NCI-H128 (cell line): ENCODE results near the gene A2M.

ENCODE experiments used
- DNase-seq: peaks from one replicate; lab custom pipeline; 2025; ENCODE audit not compliant: unreplicated experiment; lab: John Stamatoyannopoulos, UW

A2M gene

DNA sequence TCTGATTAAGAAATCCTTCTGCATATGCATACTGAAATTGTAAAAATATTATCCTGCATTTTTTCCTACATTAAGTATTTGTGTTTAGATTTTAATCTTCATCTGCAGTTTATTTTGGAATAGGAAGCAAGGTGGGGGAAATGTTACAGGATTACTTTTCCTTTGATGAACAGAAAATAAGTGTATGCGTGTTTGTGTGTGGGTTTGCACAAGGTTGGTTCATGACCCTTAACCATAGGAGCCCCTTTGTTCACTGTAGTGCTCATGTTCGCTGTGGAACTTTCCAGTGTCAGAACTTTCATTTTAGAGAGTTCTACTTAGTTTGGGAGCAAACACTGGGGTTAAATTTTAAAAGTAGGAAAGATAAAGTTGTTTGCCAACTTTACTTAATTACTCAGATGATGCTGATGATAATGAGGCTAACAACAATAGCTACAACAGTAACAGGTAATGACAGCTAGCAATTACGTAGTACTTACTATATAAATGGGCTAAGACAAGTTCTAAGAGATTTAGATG lies 6.4 kb upstream of the A2M start:
- DNase-seq: no peak

DNA sequence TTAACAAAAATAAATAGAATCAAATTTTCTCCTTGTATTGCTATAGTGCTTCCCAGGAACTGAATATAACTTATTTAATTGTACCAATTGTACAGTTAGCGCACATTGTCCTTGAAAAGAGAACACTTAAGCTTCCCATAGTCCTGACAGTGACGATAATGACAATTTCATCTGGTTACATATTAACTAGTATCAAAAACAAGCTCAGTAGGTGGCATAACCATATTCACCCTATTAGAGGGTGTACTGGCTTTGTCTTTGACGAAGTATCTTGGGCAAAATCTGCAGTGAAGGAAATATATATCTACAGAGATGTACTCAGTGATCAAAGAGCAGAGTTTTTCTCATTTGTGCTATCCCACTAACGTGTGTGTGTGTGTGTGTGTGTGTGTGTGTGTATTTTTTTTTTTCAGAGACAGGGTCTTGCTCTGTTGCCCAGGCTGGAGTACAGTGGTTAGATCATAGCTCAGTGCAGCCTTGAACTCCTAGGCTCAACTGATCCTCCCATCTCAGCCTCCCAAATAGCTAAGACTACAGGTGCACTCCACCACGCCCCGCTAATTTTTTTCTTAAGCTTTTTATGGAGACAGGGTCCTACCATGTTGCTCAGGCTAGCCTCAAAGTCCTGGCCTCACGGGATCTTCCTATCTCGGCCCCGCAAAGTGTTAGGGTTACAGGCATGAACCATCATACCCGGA lies 4.9 kb upstream of the A2M start:
- DNase-seq: no peak

DNA sequence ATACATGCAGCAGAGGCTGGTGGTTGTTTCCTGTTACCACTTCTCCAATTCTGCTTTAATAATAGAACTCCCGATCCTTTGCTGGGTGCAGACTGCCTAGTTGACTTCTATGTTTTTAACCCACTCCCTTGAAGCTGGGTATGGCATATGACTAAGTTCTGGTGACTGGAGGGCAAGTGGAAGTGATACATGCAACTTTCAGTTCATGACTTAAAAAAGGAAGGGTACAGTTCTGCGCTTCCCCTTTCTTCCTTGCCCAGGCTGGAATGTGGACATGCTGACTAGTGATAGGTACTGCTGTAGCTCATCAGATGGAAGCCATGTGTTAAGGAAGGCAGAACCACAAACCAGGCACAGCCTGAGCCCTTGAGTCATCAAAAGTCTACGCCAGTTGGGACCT lies 2.4 kb upstream of the A2M start:
- no peak for DNase-seq

DNA sequence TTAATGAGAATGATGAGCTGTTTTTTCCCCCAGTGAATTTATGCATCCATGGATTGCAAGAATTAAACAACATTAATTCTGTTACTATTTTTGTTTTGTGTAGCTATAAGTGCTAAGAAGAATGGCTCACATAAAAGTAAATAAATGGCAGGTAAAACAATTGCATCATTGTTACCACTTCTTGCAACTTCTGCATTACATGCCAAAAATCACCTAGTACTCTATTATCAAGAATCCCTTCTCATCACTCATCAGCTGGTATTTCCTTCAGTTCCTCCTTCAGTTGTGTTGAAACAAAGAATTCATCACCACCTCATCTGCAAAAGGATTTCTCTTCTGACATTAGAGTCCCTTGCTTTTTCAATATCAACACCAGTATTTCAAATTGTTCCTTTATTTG lies 773 bp downstream of the A2M start:
- no peak for DNase-seq

DNA sequence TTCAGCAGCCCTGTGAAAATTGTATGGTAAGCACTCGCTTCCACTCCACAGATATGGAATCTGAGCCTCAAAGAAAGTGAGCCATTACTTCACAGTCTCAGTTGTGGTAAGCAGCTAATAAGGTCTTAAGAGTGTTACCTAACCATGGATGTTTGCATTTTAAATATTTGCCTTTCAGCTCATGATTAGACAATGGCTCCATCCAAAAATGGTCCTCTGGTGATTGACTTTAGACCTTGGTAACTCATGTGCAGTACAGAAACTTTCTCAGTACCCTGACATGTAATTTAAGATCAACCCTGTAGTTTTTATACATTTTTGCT lies 1.8 kb downstream of the A2M start:
- DNase-seq: no peak

DNA sequence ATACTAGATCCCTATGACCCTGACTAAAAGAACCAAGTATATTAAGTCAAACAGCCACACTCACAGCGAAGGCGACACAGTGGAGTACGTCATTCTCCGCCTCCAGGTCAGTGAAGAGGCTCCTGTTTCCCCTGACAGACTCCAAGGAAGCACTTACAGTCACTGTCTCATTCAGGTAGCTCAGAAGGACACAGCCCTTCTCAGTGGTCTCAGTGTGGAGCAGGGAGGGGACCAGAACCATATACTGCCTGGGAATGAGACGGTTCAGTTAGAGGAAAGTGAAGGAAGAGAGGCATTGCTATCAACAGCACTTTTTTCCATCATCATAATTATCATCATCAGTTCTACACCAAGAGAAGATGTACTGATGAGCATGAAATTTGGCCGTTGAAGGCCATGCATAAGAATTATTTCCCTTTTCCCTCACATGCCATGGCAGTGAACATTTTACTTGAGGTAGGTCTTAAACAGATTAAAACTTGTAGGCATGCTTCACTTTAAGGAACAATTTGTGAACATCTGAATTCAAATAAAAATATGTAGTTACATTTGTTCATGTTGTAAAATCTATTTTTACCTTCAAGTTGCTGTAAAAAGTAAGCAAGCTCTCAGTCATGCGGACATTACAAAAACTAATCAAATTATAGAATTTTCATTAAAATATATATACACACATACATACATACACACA lies 2.3 kb downstream of the A2M start:
- no peak for DNase-seq

DNA sequence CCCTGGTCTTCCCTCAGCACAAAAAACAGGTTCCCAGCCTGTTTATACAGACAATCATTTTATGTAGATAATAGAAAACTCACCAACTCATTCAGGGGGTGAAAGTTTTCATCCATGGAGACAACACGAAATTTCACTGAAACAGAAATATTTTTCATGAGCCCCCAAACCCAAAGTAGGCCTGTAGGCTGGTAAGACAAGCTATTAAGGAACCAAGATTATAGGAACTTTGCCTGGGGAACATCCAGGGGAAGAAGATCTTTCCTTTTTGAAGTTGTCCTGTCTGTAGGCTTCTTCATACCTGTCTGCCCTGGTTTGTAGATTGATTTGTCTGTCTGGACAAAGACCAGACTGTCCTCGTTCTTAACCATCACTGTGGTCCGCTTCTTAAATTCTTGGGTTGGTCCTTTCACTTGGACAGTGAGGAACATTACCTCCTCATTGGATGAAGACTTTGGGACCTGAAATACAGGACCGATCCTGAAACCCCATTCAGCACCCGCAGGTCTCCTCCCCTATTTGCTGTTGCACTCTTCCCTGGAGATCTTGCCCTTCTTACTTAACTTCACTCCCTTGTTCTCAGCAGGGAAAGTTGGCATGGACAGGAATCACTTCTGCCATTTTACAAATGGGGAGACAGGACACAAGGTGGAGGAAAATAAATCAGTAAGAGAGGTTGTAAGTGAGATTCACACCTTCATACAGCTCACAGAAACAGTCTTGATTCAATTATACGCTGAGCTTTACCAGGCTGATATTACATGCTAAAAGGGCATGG lies 3.5 kb downstream of the A2M start:
- DNase-seq: no peak

DNA sequence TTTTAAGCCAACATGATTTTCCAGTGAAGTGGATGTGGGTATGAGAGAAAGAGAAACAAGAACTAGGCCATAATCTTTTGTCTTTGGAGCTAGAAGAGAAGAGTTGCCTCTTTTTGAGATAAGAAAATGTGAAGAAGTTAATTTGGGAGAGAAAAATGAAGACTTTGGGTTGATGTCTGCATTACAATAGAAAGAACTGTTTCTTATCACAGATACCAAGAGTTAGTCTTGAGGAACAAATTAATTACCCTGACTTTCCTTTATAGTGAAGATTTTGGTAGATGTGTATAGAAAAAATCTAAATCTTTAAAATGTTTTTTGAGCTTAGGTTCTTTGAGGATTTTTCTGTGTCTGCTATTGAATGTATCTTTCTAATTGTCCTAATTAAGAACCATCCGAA lies 4.2 kb downstream of the A2M start:
- no peak for DNase-seq

DNA sequence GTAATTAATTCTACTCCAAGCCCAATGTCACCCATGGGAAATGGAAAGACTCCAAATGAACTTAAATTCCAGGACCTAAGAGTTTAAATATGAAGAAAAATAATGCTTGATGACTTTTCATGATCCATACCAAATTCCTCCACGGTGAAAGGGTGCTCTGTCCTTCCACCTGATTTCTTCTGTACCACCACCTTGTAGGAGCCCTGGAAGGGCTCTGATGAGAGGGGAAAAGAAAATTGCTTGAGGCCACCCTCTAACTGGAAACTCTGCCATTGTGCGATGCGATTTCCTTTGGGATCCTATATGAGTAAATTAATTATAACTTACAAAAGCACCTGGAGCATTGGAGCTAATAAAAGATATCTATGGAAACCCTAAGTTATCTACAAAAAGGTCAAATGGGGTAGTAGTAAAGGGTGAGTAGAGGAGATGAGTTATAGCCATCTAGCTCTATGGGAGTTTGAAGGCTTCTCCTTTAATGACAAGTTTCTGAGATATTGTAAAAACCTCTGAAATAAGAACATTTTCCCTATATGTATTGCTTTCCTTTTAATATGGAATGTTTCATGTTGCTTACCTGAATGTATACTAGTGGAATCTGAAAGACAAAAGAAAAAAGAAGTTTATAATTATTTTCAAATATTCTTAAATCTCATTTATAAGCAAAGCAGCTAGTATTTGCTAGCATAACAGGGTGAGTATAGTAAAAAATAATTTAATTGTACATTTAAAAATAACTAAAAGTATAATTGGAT lies 5.8 kb downstream of the A2M start:
- no peak for DNase-seq

DNA sequence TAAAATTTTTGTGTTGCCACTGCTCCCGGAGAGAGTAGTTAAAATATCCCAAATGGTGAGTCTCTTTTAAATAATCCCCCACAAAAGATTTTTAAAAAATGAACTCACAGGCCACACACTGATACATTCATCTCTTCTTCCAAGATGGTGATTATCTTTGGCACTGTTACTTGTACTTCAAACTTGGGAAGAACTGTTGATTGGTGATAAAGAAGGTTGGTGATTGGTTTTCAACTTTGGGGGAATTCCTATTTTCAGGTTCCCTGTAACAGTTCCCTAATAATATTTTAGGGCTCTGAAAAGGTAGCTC lies 6.6 kb downstream of the A2M start:
- no peak for DNase-seq

DNA sequence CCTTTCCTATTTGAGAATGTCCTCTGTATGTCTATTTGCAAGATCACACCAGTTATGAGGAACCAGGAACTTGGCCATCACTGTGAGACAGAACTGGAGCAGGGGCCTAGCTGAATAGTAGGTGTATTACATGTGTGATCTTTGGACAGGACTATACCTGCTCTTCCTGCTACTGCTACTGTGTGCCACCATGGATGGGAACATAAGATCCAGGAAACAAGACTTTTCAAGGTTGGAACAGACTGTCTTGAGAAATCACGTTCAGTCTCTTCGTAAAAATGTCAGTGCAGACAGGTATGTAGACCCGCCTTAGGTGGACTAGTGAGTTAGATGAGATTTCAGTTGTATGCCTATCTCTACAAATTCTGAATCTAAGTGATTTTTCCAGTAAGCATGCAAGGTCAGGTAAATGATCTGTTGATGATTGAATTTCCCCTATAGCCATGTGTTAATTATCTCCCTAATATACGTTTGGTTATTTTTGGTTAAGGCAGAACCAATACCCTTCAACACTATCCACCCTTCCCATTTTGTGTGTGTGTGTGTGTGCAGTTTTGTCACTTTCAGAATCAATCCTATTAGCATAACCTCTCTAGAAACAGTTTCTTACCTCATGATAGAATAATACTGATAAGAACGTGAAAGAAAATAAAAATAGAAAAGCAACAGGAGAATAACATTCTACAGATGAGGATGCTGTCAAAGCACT lies 7.1 kb downstream of the A2M start:
- DNase-seq: no peak

DNA sequence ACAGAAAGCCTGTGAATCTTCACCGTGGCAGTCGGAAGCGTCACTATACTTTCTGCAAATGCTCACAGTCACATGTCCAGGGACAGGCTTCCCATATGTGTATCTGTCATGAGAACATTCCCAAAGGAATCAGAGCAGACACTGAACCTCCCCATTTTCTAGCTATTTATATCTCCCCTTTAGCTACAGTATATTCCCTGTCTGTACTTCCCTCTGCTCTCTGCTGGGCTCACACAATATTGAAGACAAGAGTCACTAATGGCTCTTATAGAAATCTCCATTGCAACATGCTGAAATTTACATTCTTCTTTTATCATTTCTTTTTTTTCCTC lies 8.2 kb downstream of the A2M start:
- no peak for DNase-seq

DNA sequence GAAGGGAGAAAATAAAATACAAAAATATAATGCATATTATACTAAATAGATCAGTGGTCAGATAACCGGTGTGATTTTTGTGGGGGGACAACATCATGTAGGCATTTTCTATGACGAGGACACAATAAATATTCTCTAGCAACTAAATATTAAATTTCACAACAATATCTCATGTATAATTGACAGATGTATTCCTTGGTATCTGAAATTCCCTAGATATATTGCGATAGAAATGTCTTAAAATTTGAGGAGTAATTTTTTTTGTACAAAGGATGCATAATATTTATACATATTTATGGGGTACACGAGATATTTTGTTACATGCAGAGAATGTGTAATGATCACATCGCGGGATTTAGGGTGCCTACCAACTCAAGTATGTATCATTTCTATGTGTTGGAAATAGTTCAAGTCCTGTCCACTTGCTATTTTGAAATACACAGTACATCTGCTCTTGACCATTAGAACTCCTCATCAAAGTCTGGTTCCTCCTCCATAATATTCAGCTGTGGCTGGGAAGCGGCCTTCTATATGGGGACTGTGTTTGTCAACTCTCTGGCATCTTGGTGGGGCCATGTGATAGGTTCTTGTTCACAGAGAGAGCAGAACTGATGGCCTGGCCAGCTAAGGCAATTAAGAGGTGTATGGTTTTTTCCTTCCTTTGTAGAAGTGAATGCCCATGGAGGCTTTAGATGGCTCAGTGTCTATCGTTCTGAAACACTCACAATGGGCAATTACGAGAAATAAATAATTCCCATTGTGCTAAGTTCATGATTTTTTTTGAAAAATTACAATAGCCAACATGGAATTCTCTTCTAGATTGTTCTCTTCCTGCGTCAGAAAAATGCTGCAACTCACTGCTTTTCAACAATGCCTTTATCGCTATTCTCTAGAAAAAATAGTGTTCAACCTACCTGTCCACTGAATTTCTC lies 8.8 kb downstream of the A2M start:
- DNase-seq: no peak

DNA sequence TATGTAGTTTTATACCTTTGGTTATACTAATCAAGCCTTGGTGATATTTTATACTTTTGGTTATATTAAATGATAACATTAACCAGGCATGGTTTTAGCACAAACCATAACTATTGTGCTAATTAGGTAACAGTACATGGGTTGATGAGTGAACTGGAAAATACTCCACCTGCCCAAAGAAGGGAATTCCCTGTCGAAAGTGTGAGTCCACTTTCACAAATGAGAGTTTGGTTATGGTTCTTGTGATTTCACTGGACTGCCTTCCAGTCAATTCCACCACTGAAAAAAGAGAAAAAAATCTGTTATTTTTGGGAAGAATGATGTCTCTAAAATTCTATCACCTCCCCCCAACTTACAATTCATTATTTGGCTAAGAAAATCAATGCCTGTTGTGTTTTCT lies 9.7 kb downstream of the A2M start:
- DNase-seq: no peak

DNA sequence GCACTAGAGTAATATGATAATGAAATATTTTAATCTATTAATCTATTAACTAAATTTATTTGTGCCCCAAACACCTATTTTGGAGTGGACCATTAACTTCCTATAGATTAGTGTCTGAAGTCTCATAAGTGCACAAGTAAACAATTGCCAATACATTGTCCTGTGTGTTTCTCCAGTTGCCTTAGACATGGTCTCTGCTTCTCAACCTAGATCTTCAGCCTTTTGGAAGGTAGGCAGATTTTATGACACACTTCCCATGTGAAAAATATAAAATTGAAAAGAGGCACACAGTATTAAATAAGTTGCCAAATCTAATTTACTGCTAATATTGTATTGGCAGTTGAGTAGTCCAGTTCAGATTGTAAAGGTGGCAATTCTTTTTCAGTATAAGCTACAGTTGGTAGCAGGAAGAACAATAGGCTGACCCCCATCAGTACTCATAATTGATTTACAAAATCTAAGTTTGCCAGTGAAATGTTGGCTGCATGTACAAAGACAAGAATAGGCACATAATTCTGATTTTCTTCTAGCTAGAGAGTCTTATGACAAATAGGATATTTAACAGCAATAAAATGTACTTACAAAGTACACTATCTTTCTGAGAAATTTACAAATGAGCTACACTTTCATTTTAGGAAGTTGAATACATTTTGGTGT lies 10.8 kb downstream of the A2M start:
- DNase-seq: no peak

DNA sequence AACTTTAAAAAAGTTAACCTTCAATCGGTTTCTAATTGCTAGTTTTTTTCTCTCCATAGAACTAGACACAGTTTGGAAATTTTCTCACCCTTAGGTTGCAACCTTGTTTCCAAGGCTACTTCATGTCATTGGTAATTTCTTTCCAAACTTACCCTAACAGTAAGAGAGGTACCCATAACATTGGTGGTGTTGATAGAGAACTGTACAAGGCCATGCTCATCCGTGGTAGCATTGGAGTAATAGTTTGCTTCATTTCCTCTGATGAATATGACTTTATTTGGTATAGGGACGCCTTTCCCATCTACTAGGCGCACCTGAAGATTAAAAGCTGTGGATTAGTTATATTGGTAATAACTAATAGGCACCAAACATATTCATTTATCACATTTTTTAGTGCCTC lies 11.6 kb downstream of the A2M start:
- DNase-seq: no peak

DNA sequence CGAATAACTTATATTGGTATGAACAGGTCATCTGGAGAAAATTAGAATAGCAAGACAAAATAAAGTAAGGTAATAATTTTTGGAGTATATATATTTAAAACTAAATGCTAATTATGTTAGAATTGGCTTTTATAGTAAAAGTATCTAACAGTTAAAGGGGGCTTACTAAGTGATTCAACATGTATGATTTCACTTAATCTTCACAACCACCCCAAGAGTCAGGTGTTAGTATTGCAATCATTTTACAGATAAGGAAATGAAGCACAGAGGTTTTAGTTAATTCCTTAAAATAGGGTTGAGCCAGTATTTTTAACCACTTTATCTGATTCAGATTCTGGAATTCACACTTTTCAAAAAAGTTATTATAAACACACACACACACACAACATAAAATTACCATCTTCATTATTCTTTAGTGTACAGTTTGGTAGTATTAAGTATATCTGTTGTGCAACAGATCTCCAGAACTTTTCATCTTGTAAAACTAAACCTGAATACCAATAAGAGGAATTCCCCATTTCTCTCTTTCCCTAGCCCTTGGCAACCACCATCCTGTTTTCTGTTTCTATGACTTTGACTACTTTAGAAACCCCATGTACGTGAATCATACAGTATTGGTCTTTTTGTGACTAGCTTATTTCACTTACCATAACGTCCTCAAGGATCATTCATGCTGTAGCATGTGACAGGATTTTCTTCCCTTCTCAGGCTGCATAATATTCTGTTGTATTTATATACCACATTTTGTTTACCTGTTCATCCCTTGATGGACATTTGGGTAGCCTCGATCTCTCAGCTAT lies 12.5 kb downstream of the A2M start:
- no peak for DNase-seq

DNA sequence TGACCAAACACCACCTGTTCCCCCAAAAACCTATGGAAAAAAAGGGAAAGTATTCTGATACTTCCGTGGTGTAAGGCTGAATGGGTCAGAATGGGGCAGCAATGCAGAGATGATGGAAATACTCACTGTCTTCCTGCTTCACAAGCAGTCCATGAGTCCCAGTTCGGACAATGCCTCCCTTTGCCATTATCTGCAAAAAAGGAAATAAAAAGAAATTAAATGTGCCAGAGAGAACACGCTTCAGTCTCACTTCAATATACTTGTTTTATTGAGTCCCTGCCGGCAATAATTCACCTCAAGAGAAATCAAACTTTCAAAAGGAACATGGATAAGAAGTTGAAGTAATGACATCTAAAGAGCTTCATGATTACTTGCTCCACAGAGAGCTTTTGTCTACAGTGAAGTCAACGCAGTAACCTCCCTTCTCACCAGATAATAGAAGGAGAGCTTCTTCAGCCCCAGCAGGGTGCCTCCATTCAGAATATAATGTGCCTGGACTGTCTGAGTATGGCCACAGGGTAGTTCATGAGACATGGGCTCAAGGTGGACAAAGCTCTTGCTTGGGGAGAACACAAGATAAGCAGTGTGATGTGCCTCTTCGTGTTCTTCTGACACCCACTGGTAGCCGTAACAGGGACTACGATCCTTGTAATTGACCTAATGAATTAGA lies 14.6 kb downstream of the A2M start:
- DNase-seq: no peak
